MCF 10A (cell line): Measurements from ENCODE around the gene ZNF22. TPM values are rescaled to one million over a fixed set of nuclear protein-coding genes. Genes with fewer than 3 reads are reported as not detected.

Experiments
- BruUV-seq: library from RNA; stranded (reverse); fragments of 400-500 nt; replicated peaks from 2 replicates; lab custom pipeline; 2021; lab: Mats Ljungman, UMichigan
- CTCF ChIA-PET: fragments of 300-600 bp; sonication (Branson Sonifier 250); formaldehyde crosslinking; extraction: SDS; loops from one replicate; lab custom pipeline; 2021; ENCODE audit warnings: antibody characterized with exemption, inconsistent platforms; lab: Yijun Ruan, JAX
- POLR2A ChIA-PET: fragments of 300-600, 350-650 bp; sonication (Branson Sonifier 250); formaldehyde crosslinking; extraction: SDS; loops from one replicate; lab custom pipeline; 2020; ENCODE audit warnings: antibody characterized with exemption, inconsistent platforms; lab: Yijun Ruan, JAX
- DNase-seq: peaks from one replicate; pipeline ENCODE4 v3.0.0-alpha.2; 2018; ENCODE audit not compliant: unreplicated experiment
- H3K27ac Mint-ChIP-seq: one replicate; pipeline ENCODE4 v1.8.0; 2022; ENCODE audit warnings: mild to moderate bottlenecking, low read depth, mixed read lengths; ENCODE audit not compliant: unreplicated experiment
- H3K27me3 Mint-ChIP-seq: one replicate; pipeline ENCODE4 v1.8.0; 2022; ENCODE audit warnings: mixed read lengths; ENCODE audit not compliant: insufficient read depth, unreplicated experiment
- H3K36me3 Mint-ChIP-seq: one replicate; pipeline ENCODE4 v1.8.0; 2022; ENCODE audit warnings: mild to moderate bottlenecking, moderate library complexity, mixed read lengths; ENCODE audit not compliant: insufficient read depth, unreplicated experiment
- H3K4me1 Mint-ChIP-seq: one replicate; pipeline ENCODE4 v1.8.0; 2022; ENCODE audit warnings: mixed read lengths; ENCODE audit not compliant: insufficient read depth, unreplicated experiment
- H3K4me3 Mint-ChIP-seq: one replicate; pipeline ENCODE4 v1.8.0; 2022; ENCODE audit warnings: mild to moderate bottlenecking, moderate library complexity, mixed read lengths; ENCODE audit not compliant: unreplicated experiment
- H3K9me3 Mint-ChIP-seq: one replicate; pipeline ENCODE4 v1.8.0; 2022; ENCODE audit warnings: mixed read lengths; ENCODE audit not compliant: unreplicated experiment
- intact Hi-C: fragments of 100-400 bp; cut with micrococcal nuclease; formaldehyde crosslinking; loops from 2 replicates; pipeline ENCODE4 v1.14.1; 2022
- total RNA-seq: library from RNA; stranded (reverse); gene quantifications from 2 replicates; pipeline ENCODE4 v1.2.3, GENCODE V29; 2022
- TF ChIP-seq, protein P1 (sequence below): fragments of 200-600 bp; IDR thresholded peaks from one replicate; pipeline ENCODE4 v1.8.0; 2022; ENCODE audit warnings: antibody characterized with exemption, mild to moderate bottlenecking; ENCODE audit not compliant: unreplicated experiment

The ZNF22 gene
- total RNA-seq, 1 experiment from 2014 or later: 8.5 TPM

DNA sequence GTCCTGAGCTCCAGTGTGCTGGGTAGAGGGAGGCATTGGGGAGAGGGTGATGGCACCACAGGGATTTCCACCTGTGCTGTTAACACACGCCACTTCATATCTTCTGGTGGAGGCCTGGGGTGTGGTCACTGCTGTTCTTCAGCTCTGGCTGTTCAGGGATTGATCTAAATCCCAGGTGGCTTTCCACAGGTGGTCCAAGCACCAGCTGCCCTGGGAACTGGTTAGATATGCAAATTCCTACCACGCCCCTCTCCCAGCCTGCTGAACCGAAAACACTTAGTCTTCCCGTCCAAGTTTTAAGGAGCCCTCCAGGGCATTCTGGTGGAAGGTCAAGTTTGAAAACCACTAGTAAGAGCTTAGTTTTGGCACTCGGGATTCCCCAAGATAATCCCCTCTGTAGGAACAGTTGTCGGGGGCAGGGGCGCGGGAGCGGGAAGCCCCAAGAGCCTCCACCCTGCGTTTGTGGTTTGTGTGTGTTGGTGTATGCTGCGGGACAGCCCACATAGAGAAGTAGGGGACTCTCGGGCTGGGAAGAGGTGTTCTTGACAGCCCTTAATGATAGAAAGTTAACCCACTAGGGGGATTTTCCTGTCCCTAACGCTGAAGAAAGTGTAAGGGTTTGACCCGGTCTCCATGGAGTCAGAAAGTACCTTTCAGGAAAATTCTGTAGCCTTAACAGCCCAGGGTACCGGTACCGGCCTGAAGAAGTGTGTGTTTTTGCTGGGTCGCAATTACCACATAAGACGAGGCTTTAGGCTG, 27.2 kb upstream of the ZNF22 start:
- TF ChIP-seq, protein P1, sequence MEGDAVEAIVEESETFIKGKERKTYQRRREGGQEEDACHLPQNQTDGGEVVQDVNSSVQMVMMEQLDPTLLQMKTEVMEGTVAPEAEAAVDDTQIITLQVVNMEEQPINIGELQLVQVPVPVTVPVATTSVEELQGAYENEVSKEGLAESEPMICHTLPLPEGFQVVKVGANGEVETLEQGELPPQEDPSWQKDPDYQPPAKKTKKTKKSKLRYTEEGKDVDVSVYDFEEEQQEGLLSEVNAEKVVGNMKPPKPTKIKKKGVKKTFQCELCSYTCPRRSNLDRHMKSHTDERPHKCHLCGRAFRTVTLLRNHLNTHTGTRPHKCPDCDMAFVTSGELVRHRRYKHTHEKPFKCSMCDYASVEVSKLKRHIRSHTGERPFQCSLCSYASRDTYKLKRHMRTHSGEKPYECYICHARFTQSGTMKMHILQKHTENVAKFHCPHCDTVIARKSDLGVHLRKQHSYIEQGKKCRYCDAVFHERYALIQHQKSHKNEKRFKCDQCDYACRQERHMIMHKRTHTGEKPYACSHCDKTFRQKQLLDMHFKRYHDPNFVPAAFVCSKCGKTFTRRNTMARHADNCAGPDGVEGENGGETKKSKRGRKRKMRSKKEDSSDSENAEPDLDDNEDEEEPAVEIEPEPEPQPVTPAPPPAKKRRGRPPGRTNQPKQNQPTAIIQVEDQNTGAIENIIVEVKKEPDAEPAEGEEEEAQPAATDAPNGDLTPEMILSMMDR: no peak
- POLR2A ChIA-PET: no interaction called here
- no TSS peak for BruUV-seq
- no peak for DNase-seq
- H3K9me3 Mint-ChIP-seq: no peaks in the 10 kb centered on the region
- peaks cover 15% of the 10 kb centered on the region for H3K4me1 Mint-ChIP-seq
- intact Hi-C loops: no loop called here
- peaks cover 17% of the 10 kb centered on the region for H3K36me3 Mint-ChIP-seq
- CTCF ChIA-PET: interaction anchor here (0.7 to 2.2 kb wide), 8 partner anchors 10 to 228 kb away, joined by 3 to 9 read pairs (median 4); no protein-coding TSS in a partner anchor
- no peaks in the 10 kb centered on the region for H3K27me3 Mint-ChIP-seq
- H3K27ac Mint-ChIP-seq: no peak overlapping the region
- no peak overlapping the region for H3K4me3 Mint-ChIP-seq

DNA sequence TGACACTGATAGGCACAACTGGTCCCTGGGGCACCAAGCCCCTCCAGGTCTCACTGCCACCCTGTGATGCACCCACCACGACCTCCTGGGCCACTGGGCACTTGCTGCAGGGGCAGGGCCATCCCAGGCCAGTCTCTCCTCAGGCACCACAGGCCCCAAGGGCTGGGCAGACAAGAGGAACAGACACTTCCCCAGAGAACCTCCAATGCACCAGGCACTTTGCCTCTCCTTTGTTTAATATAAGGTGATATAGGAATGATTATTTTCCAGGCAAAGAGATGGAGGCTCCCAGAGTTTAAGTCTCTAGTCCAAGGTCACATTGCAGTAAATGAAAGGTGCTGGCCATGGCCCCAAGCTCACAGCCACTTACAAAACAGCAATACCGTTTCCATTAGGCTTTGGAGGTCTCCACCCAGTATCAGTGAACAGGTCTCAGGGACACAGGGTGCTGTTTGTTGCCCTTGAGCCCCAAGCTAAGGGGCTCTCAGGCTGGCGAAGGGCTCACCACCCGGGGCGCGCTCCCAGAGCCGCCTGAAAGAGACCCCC, 26.6 kb upstream of the ZNF22 start:
- no TSS peak for BruUV-seq
- no peak for DNase-seq
- CTCF ChIA-PET: interaction anchor here (0.7 to 2.2 kb wide), 5 partner anchors 11 to 105 kb away, joined by 3 to 9 read pairs (median 5); no protein-coding TSS in a partner anchor
- H3K4me1 Mint-ChIP-seq: peaks cover 22% of the 10 kb centered on the region
- no peaks in the 10 kb centered on the region for H3K27me3 Mint-ChIP-seq
- H3K4me3 Mint-ChIP-seq: peak overlapping the region; percentile 58
- H3K9me3 Mint-ChIP-seq: no peaks in the 10 kb centered on the region
- POLR2A ChIA-PET: no interaction called here
- TF ChIP-seq, protein P1: no peak
- H3K36me3 Mint-ChIP-seq: peaks cover 19% of the 10 kb centered on the region
- peak overlapping the region; percentile 61 for H3K27ac Mint-ChIP-seq
- intact Hi-C loops: no loop called here

DNA sequence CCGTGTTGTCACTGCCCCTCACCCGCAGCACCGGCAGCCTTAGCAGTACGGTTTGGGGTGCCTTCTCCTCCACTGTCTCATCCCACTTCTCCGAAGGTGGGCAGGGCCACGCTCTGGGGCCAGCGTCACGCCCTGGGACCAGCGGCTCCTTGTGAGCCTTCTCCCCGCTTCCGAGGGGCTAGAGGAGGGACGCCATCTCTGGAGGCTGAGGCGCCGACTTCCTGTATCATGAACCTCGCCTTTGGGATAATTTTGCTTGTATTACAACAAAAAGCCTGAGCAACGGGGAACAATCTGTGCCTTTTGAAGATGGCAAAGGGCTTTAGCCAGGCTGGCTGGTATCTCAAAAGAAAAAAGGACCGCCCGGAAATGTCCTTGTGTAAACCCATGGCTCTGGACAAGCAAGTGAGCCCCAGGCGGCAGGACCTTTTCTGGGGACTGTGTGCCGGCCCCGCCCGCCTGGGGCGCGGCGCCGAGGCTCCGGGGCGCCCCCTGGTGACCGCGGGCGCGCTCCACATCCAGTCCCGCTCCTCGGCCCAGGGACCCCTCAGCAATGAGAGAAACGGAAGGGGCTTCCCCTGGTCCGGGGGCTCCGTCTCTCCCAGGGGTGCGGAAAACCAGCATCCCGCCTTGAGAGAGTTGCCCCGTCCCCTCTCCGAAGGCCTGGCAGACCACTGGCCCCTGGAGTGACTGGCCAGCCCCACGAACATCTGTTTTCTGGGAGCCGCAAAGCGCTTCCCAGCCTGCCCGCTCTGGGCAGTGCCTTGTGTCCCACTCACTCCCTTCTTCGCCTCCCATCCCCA, 25.9 kb upstream of the ZNF22 start:
- H3K4me3 Mint-ChIP-seq: peak overlapping the region; percentile 58
- H3K27ac Mint-ChIP-seq: peak overlapping the region; percentile 61
- ChIA-PET CTCF (interaction anchor here (0.5 to 2.2 kb wide), 10 partner anchors 8 to 572 kb away, joined by 3 to 11 read pairs (median 5); no protein-coding TSS in a partner anchor), POLR2A (interaction anchor here (0.6 kb wide), 1 partner anchor 13 kb away, joined by 3 read pairs; no protein-coding TSS in a partner anchor)
- H3K9me3 Mint-ChIP-seq: no peaks in the 10 kb centered on the region
- DNase-seq: peak; percentile 60
- intact Hi-C loops: loop anchor here (1.0 kb wide), 1 partner anchor 43 kb away; no protein-coding TSS in a partner anchor
- peaks cover 24% of the 10 kb centered on the region for H3K36me3 Mint-ChIP-seq
- H3K27me3 Mint-ChIP-seq: no peaks in the 10 kb centered on the region
- BruUV-seq: no TSS peak
- TF ChIP-seq, protein P1: peak; percentile 98
- H3K4me1 Mint-ChIP-seq: peaks cover 25% of the 10 kb centered on the region
